ENCODE measurements around the gene MYBPC1.
"Not testable (repeated sequence)": the region's sequence is repeated elsewhere in the genome, so short reads cannot be mapped to it uniquely, and the experiment has no call there.

MYBPC1 gene

GRCh38 chr12:101733166-101733565, 138.4 kb downstream of the MYBPC1 start:
- DNase-seq (ENCODE audit: low spot score), result no peak

GRCh38 chr12:101734482-101734881, 139.7 kb downstream of the MYBPC1 start:
- DNase-seq (ENCODE audit: low spot score), result not testable (repeated sequence)

Data from LoVo (cell line).